Prostate gland (tissue), 2 donors: ENCODE results near the gene MUL1.

Source experiments
- CTCF ChIP-seq, 4 experiments: fragments of 200-600 bp in 2 of 4; fragments of 450-650 bp in 2 of 4; sonication (generic) in 2 of 4; IDR thresholded peaks; 1 replicate in 3 of 4; 2 replicates in 1 of 4; pipeline ENCODE4 v1.5.1; 2016 to 2019; ENCODE audit warnings: antibody characterized with exemption in 4 of 4, mild to moderate bottlenecking in 2 of 4, moderate library complexity in 2 of 4
- POLR2A ChIP-seq: fragments of 450-650 bp; IDR thresholded peaks from one replicate; pipeline ENCODE4 v1.6.1; 2016; ENCODE audit warnings: antibody characterized with exemption, mild to moderate bottlenecking
- POLR2AphosphoS5 ChIP-seq: sonication (generic); formaldehyde crosslinking; IDR thresholded peaks from one replicate; pipeline ENCODE4 v1.6.1; 2017; ENCODE audit warnings: antibody characterized with exemption

GRCh38 chr1:20526267-20526666, 18.3 kb upstream of the MUL1 start:
- no peak for TF ChIP-seq POLR2A
- no peak for TF ChIP-seq CTCF (IDR thresholded peaks at IDR 0.05)
- TF ChIP-seq POLR2AphosphoS5, result no peak
